ENCODE data around the gene RASGRF2.

RASGRF2 gene

DNA sequence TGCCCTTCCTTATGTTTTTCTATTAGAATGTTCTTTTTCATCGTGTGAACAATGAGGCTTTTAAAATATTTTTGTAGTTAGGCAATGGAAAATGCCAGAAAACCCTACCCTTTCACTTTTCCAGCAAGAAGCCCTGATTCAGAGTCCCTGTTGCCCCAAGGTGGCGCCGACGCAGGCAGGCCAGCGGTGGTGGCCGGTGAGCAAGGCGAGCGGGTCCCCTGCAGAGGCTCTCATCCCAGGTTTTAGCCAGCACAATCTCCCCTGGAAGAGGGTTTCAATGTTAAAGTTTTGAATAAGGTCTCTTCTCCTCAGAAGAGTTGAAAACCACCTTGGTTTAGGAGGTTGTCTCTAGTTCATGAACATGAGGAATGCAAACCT, 232.2 kb downstream of the RASGRF2 start:
- DNase-seq (ENCODE audit: insufficient read length, low spot score) = no peak
- no peak for FAIRE-seq

DNA sequence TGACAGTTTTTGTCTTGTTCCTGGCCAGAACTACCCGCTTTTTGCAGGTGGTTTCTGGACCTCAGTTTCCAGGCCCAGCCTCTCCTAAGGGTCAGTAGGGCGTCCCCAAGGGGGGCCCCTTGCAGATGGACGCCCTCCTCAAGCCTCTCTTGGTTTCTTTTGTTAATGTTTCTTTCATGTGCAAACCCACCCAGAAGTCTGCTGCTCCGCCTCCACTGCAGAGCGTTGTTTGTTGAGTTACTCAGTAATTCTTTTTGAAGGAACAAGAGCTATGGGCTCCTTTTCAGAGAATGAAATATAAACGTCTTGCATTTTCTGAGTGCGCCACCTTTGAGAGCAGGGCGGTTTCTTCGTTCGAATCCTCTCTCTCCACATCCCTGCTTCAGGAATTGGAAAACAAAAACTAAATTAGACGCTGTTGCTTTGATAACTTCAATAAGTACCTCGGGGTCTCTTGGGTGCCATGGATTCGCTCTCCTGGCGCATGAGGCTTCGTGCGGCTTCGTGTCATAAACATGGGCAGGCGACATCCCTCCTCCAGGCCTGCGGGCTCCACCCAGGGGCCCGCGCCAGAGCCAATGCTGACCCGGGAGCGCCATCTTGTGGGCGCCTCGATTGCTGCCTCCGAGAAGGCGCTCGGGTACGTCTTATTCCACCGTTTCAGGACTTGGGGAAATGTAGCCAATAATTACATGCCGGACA, 234.6 kb downstream of the RASGRF2 start:
- FAIRE-seq (peak; percentile 92), DNase-seq (ENCODE audit: insufficient read length, low spot score) (peak; percentile 79)

DNA sequence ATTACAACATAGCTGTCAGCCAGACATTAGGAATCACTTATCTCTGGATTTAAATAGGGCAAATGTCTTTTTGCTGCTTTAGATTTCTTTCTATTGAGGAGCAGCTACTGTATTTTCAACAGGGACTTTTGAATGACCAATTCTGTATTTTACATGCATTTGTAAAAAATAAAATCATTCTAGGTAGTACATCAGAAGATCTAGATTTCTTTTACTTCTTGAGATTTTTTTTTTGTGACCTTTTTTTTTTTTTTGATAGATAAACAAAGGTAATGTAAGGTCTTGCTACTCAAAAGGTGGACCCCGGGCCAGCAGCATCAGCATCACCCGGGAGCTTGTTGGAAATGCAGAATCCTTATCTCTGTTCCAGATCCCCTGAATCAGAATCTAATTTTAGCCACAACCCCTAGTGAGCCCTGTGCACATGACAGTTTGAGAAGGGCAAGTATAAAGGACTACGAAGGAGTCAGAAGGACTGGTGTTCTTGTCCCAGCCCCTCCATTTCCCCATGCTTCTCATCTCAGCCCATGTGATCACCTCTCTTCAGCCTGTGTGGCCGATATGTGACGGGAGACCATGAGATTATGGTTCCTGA, 235.3 kb downstream of the RASGRF2 start:
- DNase-seq (ENCODE audit: insufficient read length, low spot score) = no peak
- no peak for FAIRE-seq

DNA sequence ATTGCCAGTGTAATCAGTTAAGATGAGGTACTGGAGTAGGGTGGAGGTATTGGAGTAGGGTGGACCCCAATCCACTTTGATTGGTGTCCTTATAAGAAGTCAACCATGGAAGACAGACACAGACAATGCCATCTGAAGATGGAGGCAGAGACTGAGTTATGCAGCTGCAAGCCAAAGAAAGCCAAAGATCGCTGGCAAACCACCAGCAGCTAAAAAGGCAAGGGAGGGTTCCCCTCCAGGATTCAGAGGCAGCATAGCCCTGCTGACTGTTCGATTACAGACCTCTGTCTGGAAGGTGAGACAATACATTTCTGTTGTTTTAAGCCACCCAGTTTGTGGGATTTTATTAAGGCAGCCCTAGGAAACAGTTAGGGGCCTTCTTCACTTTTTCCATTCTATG, 242.5 kb downstream of the RASGRF2 start:
- DNase-seq (ENCODE audit: insufficient read length, low spot score) (no peak), FAIRE-seq (no peak)

DNA sequence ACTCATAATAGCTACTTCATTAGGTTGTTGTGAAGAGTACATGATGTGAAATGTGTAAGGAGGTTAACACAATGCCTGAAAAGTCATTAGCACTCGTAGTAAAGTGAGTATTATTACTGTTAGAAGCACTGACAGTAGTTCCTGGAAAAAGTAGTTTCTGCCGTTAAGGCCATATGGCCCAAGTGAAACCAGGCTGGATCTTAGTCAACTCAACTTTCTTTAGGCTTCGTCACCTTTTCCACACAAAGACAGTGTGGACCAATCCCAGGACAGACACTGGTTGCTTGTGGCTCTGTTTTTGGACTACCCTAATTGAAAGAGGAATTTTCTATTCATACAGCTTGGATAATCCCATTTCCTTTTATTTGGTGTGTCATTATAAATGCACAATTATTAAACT, 243.6 kb downstream of the RASGRF2 start:
- no peak for FAIRE-seq
- no peak for DNase-seq (ENCODE audit: insufficient read length, low spot score)

DNA sequence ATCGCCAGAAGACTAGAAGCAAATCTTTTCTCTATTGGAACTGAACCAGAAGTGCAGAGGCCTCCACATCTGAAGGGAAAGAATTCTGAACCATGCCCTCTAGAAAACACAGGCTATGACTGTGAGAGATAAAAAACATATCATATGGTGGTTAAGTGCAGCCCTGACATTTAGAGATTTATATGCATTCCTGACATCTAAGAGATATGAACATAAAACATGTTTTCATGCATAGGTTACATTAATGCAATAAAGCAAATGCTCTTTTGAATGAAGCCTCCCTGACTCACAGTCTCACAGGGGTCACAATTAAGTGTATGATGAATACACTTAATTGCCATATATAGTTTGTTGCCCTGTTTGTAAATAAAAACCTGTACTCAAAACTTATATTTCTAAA, 244.0 kb downstream of the RASGRF2 start:
- DNase-seq (ENCODE audit: insufficient read length, low spot score) (no peak), FAIRE-seq (no peak)

DNA sequence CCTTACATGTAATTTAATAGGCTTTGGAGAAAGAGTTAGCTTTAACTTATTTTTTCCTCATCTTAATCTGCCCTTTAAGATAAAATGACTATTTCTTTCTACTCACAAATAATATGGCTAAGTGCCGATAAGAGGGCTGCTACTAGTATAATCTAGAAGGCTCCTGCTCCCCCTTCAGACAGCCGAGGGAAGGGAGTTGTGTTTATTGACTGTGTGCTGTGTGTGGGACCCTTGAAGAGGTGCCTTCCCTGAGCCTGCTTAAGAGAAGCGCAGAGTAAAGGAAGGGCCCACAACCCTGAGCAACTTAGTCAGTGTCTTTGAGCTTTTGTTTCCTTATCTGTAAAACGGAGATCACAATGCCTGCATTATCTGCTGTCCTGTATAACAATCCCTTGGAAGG, 244.9 kb downstream of the RASGRF2 start:
- FAIRE-seq = no peak
- no peak for DNase-seq (ENCODE audit: insufficient read length, low spot score)

DNA sequence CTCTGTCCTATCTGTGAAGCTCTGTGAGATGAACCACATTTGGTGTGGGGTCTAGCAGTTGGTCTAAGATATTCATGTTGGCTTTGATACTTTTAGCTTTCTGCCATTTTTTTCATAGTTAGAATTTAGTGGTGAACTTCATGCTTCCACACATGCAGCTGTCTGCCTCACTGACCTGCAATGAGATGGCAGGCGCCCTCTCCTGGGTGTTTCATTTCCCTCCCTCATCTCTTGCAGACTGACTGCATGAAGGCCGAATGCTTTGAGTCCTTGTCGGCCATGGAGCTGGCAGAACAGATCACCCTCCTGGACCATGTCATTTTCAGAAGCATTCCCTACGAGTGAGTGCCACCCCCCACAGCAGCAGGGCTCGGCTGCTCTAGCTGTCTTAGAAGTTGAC, 246.8 kb downstream of the RASGRF2 start:
- DNase-seq (ENCODE audit: insufficient read length, low spot score) = no peak
- peak; percentile 11 for FAIRE-seq

DNA sequence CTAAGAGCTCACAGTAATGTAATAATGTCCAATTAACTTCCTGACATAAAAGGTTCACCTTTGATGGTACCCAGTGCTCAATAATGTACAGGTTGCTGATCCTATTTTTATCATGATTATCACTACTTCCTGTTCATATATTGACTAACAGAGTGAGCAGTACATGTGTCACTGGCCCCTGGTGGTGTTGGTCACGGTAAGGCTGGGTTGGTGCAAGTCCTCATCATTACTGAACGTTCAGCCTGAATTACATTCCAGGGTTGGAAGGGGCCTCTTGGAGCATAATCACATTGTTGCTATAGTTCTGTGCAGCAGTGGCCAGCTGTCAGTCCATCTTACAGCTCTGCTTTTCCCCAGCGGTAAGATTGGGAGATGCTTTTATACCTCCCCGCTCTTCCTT, 248.7 kb downstream of the RASGRF2 start:
- FAIRE-seq = no peak

DNA sequence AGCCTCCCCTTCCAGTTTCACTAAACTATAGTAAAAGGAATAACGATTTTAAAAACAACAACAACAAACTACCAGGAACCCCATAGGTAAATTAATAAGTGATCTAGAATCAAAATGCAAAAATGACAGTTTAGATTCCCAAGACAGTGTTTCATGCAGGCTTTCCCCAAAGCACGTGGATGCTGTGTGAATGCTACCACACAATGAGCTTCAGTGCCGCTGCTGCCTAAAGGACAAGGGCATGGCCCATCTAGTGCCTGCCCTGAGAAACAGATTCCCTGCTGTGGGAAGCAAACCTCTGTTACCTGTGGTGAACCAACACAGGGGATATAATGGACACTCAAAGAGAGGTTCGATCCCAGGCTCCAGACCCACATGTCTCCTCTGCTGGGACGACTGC, 249.2 kb downstream of the RASGRF2 start:
- FAIRE-seq (no peak), DNase-seq (ENCODE audit: insufficient read length, low spot score) (no peak)

More for the DNA sequence above, 248.7 kb downstream of the RASGRF2 start:
- no peak for DNase-seq (ENCODE audit: insufficient read length, low spot score)

DNA sequence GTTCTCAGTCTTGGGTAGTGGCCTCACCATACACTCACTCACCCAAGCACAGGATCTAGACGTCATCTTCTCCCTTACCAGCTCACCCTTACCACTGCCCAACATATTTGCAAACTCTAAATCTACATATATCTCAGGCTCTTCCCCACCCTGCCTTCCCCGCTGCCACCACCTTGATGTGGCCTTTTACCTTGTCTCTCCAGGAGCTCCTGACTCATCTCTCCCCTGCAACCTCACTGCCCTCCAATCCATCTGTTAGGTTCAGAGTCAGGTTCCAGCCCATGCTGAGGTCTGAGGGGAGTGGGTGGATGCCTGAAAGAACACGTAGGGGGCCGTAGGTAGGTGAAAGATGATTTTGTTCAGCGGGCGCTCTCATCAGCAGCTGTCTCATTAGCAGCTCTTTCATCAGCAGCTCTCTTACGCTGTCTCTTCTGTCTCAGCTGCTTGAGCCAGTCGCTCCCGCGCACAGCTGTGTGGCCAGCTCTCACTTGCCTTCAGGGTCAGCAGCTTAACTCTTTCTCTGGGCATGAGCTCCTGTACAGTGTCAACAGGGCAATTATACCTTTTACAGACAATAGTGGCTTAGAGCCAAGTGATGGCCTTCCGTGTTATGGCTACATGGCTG, 249.8 kb downstream of the RASGRF2 start:
- FAIRE-seq = no peak
- DNase-seq (ENCODE audit: insufficient read length, low spot score) = no peak

DNA sequence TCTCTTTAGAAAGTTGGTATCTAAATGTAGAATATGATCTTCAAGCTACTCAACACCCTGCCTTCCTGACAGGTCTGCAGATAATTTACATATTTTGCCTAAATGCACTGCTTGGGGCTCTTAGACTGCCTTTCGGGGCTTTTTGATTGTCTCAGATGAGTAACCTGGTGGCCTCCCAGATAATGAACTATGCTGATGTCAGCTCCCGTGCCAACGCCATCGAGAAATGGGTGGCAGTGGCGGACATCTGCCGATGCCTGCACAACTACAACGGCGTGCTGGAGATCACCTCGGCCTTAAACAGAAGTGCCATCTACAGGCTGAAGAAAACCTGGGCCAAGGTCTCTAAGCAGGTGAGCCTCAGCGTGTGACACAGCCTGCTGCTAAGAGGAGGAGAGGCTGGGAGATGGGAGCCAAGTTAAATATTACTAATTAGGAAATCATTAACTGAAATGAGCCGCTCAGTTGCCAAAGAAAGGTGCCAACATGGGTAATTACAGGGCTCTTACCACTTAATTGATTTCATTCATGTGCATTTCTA, 252.1 kb downstream of the RASGRF2 start:
- DNase-seq (ENCODE audit: insufficient read length, low spot score) (no peak), FAIRE-seq (peak; percentile 53)

DNA sequence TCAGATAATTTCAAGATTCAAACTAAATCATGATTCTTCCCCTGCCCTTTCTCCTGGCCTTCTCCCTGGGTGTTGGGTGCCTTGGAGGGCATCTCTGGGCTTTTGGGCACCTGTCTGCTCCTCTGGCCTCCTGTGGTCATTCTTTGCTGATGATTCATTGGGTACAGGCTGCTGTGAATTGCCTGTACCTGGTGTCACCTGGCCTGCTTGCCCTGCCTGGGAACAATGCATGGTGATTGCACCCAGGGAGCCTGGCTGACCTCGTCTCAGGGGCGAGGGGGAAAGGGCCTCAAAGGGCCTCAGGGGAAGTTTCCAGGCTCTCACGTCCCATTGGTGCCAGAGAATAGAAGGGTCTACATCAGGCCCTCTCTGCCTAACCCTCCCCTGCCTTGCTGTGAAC, 252.9 kb downstream of the RASGRF2 start:
- no peak for FAIRE-seq
- DNase-seq (ENCODE audit: insufficient read length, low spot score) = no peak

DNA sequence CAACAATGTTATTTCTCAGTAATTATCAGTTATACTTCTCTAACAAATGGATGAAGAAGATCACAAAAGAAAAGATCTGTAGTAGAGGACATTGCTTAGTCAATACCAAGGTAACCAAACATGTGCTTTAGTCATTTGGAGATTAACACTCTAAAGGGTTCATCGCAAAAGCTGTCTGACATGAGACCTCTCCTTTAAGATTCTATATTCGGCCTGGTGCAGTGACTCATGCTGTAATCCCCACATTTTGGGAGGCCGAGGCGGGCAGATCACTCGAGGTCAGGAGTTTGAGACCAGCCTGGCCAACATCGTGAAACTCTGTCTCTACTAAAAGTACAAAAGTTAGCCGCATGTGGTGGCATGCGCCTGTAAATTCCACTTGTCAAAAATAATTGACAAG, 254.7 kb downstream of the RASGRF2 start:
- DNase-seq (ENCODE audit: insufficient read length, low spot score) (no peak), FAIRE-seq (no peak)

DNA sequence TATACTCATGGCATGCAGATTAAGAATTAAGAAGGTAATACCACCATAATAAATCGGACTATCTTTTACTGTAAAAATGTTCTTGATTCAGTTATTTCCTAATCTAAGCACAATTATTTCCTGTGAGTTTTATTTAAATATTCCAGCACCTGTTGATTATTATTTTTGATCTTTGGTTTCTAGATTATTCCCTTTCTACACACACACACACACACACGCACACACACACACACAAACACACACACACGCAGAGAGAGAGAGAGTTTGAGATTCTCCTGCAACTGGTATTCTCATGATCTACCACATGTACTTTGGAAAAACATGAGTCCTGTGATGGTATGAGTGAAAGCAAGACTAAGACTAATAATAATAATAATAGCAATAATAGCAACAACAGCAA, 256.0 kb downstream of the RASGRF2 start:
- DNase-seq (ENCODE audit: insufficient read length, low spot score) (no peak), FAIRE-seq (no peak)

DNA sequence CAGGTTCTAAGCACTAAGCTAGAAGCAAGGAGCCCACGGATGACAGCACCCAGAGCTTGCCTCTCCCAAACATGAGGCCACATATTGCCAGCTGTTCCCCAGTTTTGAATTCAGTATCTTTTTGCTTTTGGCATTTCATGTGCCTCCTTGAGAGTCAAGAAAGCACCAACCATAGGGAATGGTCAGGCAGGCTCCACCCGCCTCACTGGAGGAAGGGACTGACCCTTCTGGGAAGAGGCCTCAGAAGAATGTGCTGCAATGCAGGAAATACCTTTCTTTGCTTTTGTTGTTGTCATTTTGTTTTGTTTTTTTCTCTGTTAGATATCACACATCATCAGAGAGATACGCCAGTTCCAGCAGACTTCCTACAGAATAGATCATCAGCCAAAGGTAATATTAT, 259.2 kb downstream of the RASGRF2 start:
- FAIRE-seq (no peak), DNase-seq (ENCODE audit: insufficient read length, low spot score) (no peak)

DNA sequence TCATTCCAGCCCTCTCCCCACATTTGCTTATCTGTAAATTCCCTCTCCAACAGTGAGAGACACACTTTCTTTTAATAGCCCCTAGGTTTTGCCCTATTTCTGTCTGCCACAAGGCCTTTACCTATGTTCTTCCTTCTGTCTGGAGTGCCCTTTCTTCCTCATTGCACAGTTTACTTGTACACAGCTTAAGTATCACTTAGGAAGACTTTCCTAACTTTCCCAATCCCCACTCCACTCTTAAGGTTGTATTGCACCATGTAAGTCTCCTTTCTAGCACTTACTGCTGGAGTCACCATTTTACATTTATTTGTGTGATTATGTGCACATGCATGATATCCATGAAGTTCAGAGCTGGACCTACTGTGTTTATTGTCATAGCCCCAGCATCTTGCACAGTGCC, 262.1 kb downstream of the RASGRF2 start:
- no peak for DNase-seq (ENCODE audit: insufficient read length, low spot score)
- FAIRE-seq = no peak

DNA sequence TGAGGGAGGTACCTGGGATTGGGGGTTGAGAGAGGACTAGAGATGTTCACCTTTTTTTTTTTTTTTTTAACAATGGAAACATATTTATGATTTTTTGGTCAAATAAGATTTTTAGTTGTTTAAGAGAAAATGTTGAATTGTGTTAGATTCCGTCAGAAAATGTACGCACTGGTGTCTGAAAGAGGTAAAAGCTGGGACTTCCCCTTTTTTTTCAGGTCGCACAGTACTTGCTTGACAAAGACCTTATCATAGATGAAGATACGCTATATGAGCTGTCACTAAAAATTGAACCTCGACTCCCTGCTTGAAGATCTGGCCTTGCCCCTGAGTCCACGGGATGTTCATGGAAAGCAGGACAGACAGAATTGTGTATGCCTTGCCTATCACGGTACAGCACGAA, 265.3 kb downstream of the RASGRF2 start:
- DNase-seq (ENCODE audit: insufficient read length, low spot score) = no peak
- FAIRE-seq = no peak

DNA sequence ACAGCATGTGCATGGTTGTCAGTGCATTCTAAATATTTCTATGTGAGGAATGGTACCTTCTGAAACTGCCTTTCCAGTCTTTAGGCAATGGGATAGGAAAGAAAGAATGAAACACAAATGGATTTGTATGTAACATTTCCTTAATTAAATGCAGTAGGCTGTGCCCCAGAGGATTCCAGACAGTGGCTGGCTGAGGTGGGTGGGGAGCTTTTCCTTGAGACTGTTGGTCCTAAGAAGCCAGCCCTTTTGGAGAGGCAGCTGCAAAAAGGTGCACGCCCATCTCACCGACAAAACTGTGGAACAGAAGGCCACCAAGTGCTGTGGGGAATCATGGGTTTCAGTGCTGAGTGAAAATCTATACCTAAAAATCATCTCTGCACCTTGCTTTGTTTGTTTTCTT, 266.1 kb downstream of the RASGRF2 start:
- FAIRE-seq (no peak), DNase-seq (ENCODE audit: insufficient read length, low spot score) (no peak)

DNA sequence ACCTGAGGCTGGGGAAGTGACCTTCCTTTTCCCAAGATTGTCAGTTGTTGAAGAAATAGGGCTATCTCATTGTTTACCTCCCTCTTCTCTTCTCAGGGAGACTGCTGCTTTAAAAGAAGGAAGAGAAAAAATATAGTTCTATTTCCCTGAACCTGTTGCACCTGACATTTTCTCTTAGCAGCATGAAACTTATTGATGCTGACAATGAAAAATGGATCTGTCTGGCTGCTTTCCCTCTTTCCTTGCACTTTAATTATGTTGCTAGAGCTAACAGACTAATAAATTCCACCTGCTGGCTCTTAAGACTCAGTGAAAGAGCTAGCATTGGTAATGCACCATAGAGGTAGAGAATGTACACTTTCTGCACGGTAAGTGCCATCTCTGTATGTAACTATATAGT, 266.8 kb downstream of the RASGRF2 start:
- no peak for FAIRE-seq

DNA sequence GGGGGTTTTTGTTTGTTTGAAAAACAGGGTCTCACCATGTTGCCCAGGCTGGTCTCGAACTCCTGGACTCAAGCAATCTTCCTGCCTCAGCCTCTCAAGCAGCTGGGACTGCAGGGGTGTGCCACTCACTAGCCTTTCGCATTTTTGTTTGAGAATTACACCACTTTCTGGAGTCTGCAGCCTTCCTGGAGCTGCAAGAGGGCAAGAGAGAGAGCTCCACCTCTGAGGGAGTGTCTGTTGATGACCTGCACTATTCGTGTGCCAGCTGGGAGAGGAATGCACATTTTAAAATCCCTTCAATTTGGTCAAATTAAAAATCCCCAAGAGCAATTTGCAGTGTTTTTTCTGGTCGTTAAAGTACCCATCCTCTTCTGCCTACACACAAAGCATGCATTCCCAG, 267.9 kb downstream of the RASGRF2 start:
- DNase-seq (ENCODE audit: insufficient read length, low spot score) = no peak
- no peak for FAIRE-seq

More for the DNA sequence above, 266.8 kb downstream of the RASGRF2 start:
- DNase-seq (ENCODE audit: insufficient read length, low spot score) = no peak

DNA sequence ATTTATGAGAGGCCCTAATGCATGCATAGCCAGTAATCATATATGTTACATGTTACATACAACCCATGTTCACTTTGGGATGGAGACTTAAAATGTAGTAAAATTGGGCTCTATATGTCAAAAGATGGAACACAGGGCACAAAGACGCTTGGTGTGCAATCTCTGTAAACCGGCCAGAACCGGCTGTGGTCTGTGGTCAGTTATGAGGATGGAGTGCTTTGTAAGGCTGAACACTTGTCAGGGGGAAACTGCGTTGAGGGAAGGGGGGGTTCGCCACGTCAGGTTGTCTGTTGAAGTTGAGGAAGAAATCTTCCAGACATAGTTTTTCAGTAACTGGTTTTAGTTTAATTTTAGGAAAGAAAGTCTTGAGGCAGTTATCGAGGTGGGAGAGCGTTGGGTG, 270.3 kb downstream of the RASGRF2 start:
- no peak for DNase-seq (ENCODE audit: insufficient read length, low spot score)
- no peak for FAIRE-seq

Measured in GM19239 (cell line).